H1 (cell line): ENCODE data around the gene CFAP58. TPM values are rescaled to one million over a fixed set of nuclear protein-coding genes. Genes with fewer than 3 reads are reported as not detected.

ENCODE experiments used
- CTCF ChIA-PET: fragments of 300-600 bp; sonication (Branson Sonifier 250); formaldehyde crosslinking; loops from one replicate; lab custom pipeline; 2021; ENCODE audit not compliant: partially characterized antibody; lab: Charles Lee
- POLR2A ChIA-PET: fragments of 300-600 bp; sonication (Branson Sonifier 250); formaldehyde crosslinking; loops from one replicate; lab custom pipeline; 2021; ENCODE audit warnings: inconsistent platforms; ENCODE audit not compliant: partially characterized antibody; lab: Charles Lee
- DNase-seq, 2 experiments: peaks; one replicate each; pipeline versions ENCODE4 v3.0.0 to v3.0.0-alpha.2; 2010 to 2022; ENCODE audit warnings: low spot score in 2 of 2, low read depth in 1 of 2, mixed read lengths in 1 of 2
- FAIRE-seq: peaks from 2 replicates; lab custom pipeline; 2011; peaks lifted over from hg19 to GRCh38; lab: Jason Lieb, UNC
- H2AFZ ChIP-seq: 2 replicates; pipeline ENCODE4 v1.8.1; 2012; ENCODE audit warnings: low read length, inconsistent platforms
- H2AK5ac ChIP-seq: 2 replicates; pipeline ENCODE4 v1.6.1; 2013; ENCODE audit warnings: low read depth, low read length
- H2BK120ac ChIP-seq: replicated peaks from 2 replicates; pipeline ENCODE3; 2013; ENCODE audit warnings: low read depth, low read length, inconsistent platforms
- H2BK12ac ChIP-seq: 2 replicates; pipeline ENCODE4 v1.6.1; 2013; ENCODE audit warnings: low read depth, low read length
- H2BK15ac ChIP-seq: 2 replicates; pipeline ENCODE4 v1.6.1; 2013; ENCODE audit warnings: low read length
- H2BK20ac ChIP-seq: 2 replicates; pipeline ENCODE4 v1.6.1; 2013; ENCODE audit warnings: low read length
- H2BK5ac ChIP-seq: 2 replicates; pipeline ENCODE4 v1.6.1; 2013; ENCODE audit warnings: low read depth, low read length
- H3K14ac ChIP-seq: 2 replicates; pipeline ENCODE4 v1.6.1; 2013; ENCODE audit warnings: inconsistent platforms; ENCODE audit not compliant: insufficient read length
- H3K18ac ChIP-seq: 2 replicates; pipeline ENCODE4 v1.6.1; 2013; ENCODE audit warnings: low read length; ENCODE audit errors: extremely low read depth
- H3K23ac ChIP-seq: 2 replicates; pipeline ENCODE4 v1.6.1; 2013; ENCODE audit warnings: inconsistent platforms; ENCODE audit not compliant: insufficient read length
- H3K23me2 ChIP-seq: 2 replicates; pipeline ENCODE4 v1.6.1; 2013; ENCODE audit warnings: low read depth, low read length
- H3K27ac ChIP-seq: 2 replicates; pipeline ENCODE4 v1.6.1; 2011; ENCODE audit warnings: low read depth, low read length, inconsistent platforms
- H3K27me3 ChIP-seq, 4 experiments: replicated peaks in 1 of 4; 1 replicate in 1 of 4; 2 replicates in 3 of 4; pipeline versions ENCODE4 v1.6.1 to v1.8.1; 2011 to 2013; ENCODE audit warnings: low read length in 3 of 4, mild to moderate bottlenecking in 3 of 4, inconsistent platforms in 2 of 4, mixed read lengths in 2 of 4, moderate library complexity in 1 of 4; ENCODE audit not compliant: control insufficient read depth in 3 of 4, insufficient read depth in 3 of 4; ENCODE audit errors: extremely low read depth in 1 of 4
- H3K36me3 ChIP-seq, 4 experiments: 2 replicates each; pipeline versions ENCODE4 v1.6.1 to v1.8.1; 2011 to 2013; ENCODE audit warnings: mild to moderate bottlenecking in 4 of 4, low read length in 3 of 4, moderate library complexity in 2 of 4, control low read depth in 1 of 4, inconsistent platforms in 1 of 4; ENCODE audit not compliant: insufficient read depth in 4 of 4, control insufficient read depth in 2 of 4
- H3K4ac ChIP-seq: replicated peaks from 2 replicates; pipeline ENCODE3; 2013; ENCODE audit warnings: low read length, low read depth, mixed read lengths, inconsistent platforms; ENCODE audit not compliant: insufficient read length
- H3K4me1 ChIP-seq, 4 experiments: replicated peaks in 1 of 4; 1 replicate in 1 of 4; 2 replicates in 3 of 4; pipeline versions ENCODE4 v1.6.1 to v1.8.1; 2011 to 2013; ENCODE audit warnings: low read length in 3 of 4, inconsistent platforms in 2 of 4, mixed read lengths in 1 of 4; ENCODE audit not compliant: insufficient read depth in 4 of 4, control insufficient read depth in 3 of 4
- H3K4me2 ChIP-seq, 2 experiments: 2 replicates each; pipeline versions ENCODE4 v1.6.1 to v1.8.1; 2011 to 2013; ENCODE audit warnings: low read depth in 2 of 2, low read length in 2 of 2, control low read depth in 1 of 2, inconsistent platforms in 1 of 2, mild to moderate bottlenecking in 1 of 2; ENCODE audit not compliant: insufficient read depth in 1 of 2
- H3K4me3 ChIP-seq, 4 experiments: fragments of 200-600, 300-600 bp in 1 of 4; sonication (generic), shearing (Covaris generic), sonication (Bioruptor Twin) in 1 of 4; 2 replicates each; pipeline versions ENCODE4 v1.5.1 to v1.8.1; 2011 to 2016; ENCODE audit warnings: low read length in 4 of 4, low read depth in 3 of 4, control low read depth in 2 of 4, inconsistent platforms in 2 of 4, mild to moderate bottlenecking in 2 of 4, mixed read lengths in 1 of 4, moderate library complexity in 1 of 4; ENCODE audit not compliant: insufficient read depth in 2 of 4; ENCODE audit errors: extremely low read depth in 1 of 4
- H3K56ac ChIP-seq: replicated peaks from 2 replicates; pipeline ENCODE3; 2013; ENCODE audit warnings: low read depth, mild to moderate bottlenecking, mixed read lengths, low read length, inconsistent platforms; ENCODE audit not compliant: insufficient read length
- H3K79me1 ChIP-seq: 2 replicates; pipeline ENCODE4 v1.6.1; 2013; ENCODE audit warnings: low read depth, low read length, control low read depth
- H3K79me2 ChIP-seq, 2 experiments: 2 replicates each; pipeline versions ENCODE4 v1.6.1 to v1.8.1; 2012 to 2013; ENCODE audit warnings: low read length in 2 of 2, mild to moderate bottlenecking in 2 of 2, inconsistent platforms in 1 of 2; ENCODE audit not compliant: insufficient read depth in 2 of 2, control insufficient read depth in 1 of 2
- H3K9ac ChIP-seq, 4 experiments: replicated peaks in 1 of 4; 1 replicate in 1 of 4; 2 replicates in 3 of 4; pipeline versions ENCODE4 v1.6.1 to v1.8.1; 2011 to 2013; ENCODE audit warnings: low read depth in 3 of 4, low read length in 3 of 4, control low read depth in 2 of 4, mild to moderate bottlenecking in 2 of 4, moderate library complexity in 2 of 4, inconsistent platforms in 1 of 4; ENCODE audit errors: extremely low read depth in 1 of 4
- H3K9me3 ChIP-seq, 2 experiments: 2 replicates each; pipeline versions ENCODE4 v1.6.1 to v1.8.1; 2012 to 2013; ENCODE audit warnings: mild to moderate bottlenecking in 2 of 2, moderate library complexity in 2 of 2, control low read depth in 1 of 2, inconsistent platforms in 1 of 2, low read depth in 1 of 2, low read length in 1 of 2, mixed read lengths in 1 of 2; ENCODE audit not compliant: insufficient read depth in 2 of 2
- H4K20me1 ChIP-seq, 2 experiments: replicated peaks in 1 of 2; 2 replicates each; pipeline versions ENCODE3 to v1.8.1; 2011 to 2013; ENCODE audit warnings: inconsistent platforms in 2 of 2, low read length in 2 of 2, mild to moderate bottlenecking in 1 of 2; ENCODE audit not compliant: insufficient read depth in 2 of 2, control insufficient read depth in 1 of 2
- H4K5ac ChIP-seq: 2 replicates; pipeline ENCODE4 v1.6.1; 2013; ENCODE audit warnings: low read length, low read depth, mixed read lengths, inconsistent platforms; ENCODE audit not compliant: insufficient read length
- H4K8ac ChIP-seq: 2 replicates; pipeline ENCODE4 v1.8.0; 2013; ENCODE audit warnings: mild to moderate bottlenecking, moderate library complexity, low read length, inconsistent platforms; ENCODE audit not compliant: insufficient read depth; ENCODE audit errors: extremely low read depth
- H4K91ac ChIP-seq: replicated peaks from 2 replicates; pipeline ENCODE3; 2013; ENCODE audit warnings: low read length, mixed read lengths, inconsistent platforms; ENCODE audit not compliant: insufficient read length
- BCL11A ChIP-seq, 2 experiments: IDR thresholded peaks; one replicate each; pipeline ENCODE4 v1.6.1; 2011; ENCODE audit warnings: low read depth in 2 of 2, low read length in 2 of 2, mild to moderate bottlenecking in 2 of 2
- KDM1A ChIP-seq: fragments of 200-600, 300-600 bp; sonication (generic); IDR thresholded peaks from 2 replicates; pipeline ENCODE4 v1.7.1; 2016; ENCODE audit warnings: mild to moderate bottlenecking, low read length, borderline replicate concordance
- MAFK ChIP-seq: IDR thresholded peaks from 2 replicates; pipeline ENCODE4 v1.6.1; 2012; ENCODE audit warnings: low read depth, mild to moderate bottlenecking, improper control_type of control experiment, low read length
- YY1 ChIP-seq: IDR thresholded peaks from 2 replicates; pipeline ENCODE4 v1.6.1; 2011; ENCODE audit warnings: low read depth, mild to moderate bottlenecking, low read length
- WGBS, 2 experiments: shearing (Covaris generic) in 1 of 2; methylation state at CpG; one replicate each; pipeline versions ENCODE4 v1.1.6 to v1.1.7; 2013 to 2015; ENCODE audit warnings: low lambda C conversion rate in 2 of 2, mixed read lengths in 2 of 2, inconsistent platforms in 1 of 2, low coverage in 1 of 2, missing lambda C conversion rate in 1 of 2; ENCODE audit not compliant: insufficient replicate concordance in 2 of 2, insufficient coverage in 1 of 2, insufficient read length in 1 of 2; ENCODE audit errors: extremely low coverage in 1 of 2, missing lambda C conversion rate in 1 of 2; 5-methylcytosine and 5-hydroxymethylcytosine counted together
- polyA plus RNA-seq, 7 experiments: library from polyadenylated mRNA; depleted of rRNA in 3 of 7; stranded (reverse) in 5 of 7; unstranded in 2 of 7; fragments of >200 nt in 5 of 7; fragments of 200-250 nt in 2 of 7; gene quantifications; 1 replicate in 5 of 7; 2 replicates in 1 of 7; 4 replicates in 1 of 7; pipeline versions ENCODE4 v1.2.1 to v1.2.3, GENCODE V29; 2011 to 2013; ENCODE audit warnings: missing spikeins in 2 of 7, mixed read lengths in 2 of 7
- total RNA-seq: library from RNA; stranded (reverse); fragmentation: NEBNext Ultra II Directional; extraction: Animal tissue kit (Norgen Biotek cat#: 25700); gene quantifications from 2 replicates; pipeline ENCODE4 v1.2.1, GENCODE V29; 2021

The CFAP58 gene
- total and polyA plus RNA-seq, 2 of the 8 experiments (the other 6 are each of a cell fraction or from before 2014, with no cell fraction given) = 0.32 to 0.71 TPM

DNA sequence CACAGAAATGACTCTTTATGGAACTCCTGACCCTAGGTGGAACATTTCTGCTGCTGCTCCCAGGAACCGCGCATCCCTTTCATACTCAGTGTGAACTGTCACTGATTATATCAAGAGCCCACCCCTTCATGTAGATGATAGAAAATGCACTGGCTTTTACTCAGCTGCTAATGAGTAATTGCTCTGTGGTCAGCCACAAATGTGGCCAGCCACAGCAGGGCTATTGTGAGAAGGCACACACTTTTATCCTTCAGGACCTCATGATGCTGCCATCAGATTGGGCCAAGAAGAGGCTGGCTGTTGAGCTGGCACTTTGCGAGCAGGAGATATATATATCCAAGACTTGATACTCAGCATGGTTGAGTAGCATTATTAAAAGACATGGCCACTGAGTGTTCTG is 124.7 kb downstream of the CFAP58 start:
- no peak overlapping the region for H4K8ac ChIP-seq
- H2AK5ac ChIP-seq = no peak overlapping the region
- H3K27me3 ChIP-seq = no peaks in the 10 kb centered on the region; a peak in 1 of 7 replicates
- WGBS, 2 experiments = 92% methylated on average over 3 of the region's 3 CpGs; no CpG with 5 or more reads in 1 of the 2 experiments
- H2AFZ ChIP-seq = no peak overlapping the region
- H3K18ac ChIP-seq = no peak overlapping the region
- no peaks in the 10 kb centered on the region for H3K4me1 ChIP-seq
- no peak overlapping the region for H3K27ac ChIP-seq
- no peaks in the 10 kb centered on the region for H4K20me1 ChIP-seq
- DNase-seq = no peak
- no peak overlapping the region for H3K4me2 ChIP-seq
- H2BK20ac ChIP-seq = no peak overlapping the region
- H2BK15ac ChIP-seq = no peak overlapping the region
- H3K36me3 ChIP-seq = no peaks in the 10 kb centered on the region
- no peak overlapping the region for H2BK12ac ChIP-seq
- no peak overlapping the region for H3K56ac ChIP-seq
- no peak overlapping the region for H2BK120ac ChIP-seq
- H3K9me3 ChIP-seq = no peaks in the 10 kb centered on the region
- no peak overlapping the region for H3K4ac ChIP-seq
- TF ChIP-seq KDM1A = no peak
- TF ChIP-seq YY1 = no peak
- TF ChIP-seq MAFK = no peak
- TF ChIP-seq BCL11A (IDR thresholded peaks at IDR 0.05; ENCODE audit: low read depth in 2 of 2, low read length in 2 of 2) = no peak
- no peaks in the 10 kb centered on the region for H3K79me1 ChIP-seq
- H4K91ac ChIP-seq = no peak overlapping the region
- H3K23me2 ChIP-seq = no peaks in the 10 kb centered on the region
- no peak overlapping the region for H3K9ac ChIP-seq
- H2BK5ac ChIP-seq = no peak overlapping the region
- H3K79me2 ChIP-seq = no peaks in the 10 kb centered on the region
- H3K4me3 ChIP-seq = no peak overlapping the region
- H3K14ac ChIP-seq = no peak overlapping the region
- H4K5ac ChIP-seq = no peak overlapping the region
- FAIRE-seq = no peak
- ChIA-PET CTCF (interaction anchor here (1.0 to 1.4 kb wide), 2 partner anchors 71 to 103 kb away, joined by 3 read pairs; no protein-coding TSS in a partner anchor), POLR2A (no interaction called here)
- H3K23ac ChIP-seq = no peak overlapping the region
